Kidney epithelial cell (primary cell): ENCODE data around the gene VILL. TPM values are rescaled to one million over a fixed set of nuclear protein-coding genes. Genes with fewer than 3 reads are reported as not detected.
A peak's percentile ranks its signal among the peaks of the same experiment; 100 is the strongest.

Source experiments
- DNase-seq: peaks from one replicate; pipeline ENCODE4 v3.0.0-alpha.2; 2010; ENCODE audit warnings: low read depth
- H3K27me3 ChIP-seq: 2 replicates; pipeline ENCODE4 v1.6.0; 2011; ENCODE audit warnings: low read length; ENCODE audit not compliant: control insufficient read depth, insufficient read depth
- H3K36me3 ChIP-seq: 2 replicates; pipeline ENCODE4 v1.5.1; 2011; ENCODE audit warnings: low read length; ENCODE audit not compliant: control insufficient read depth, insufficient read depth
- H3K4me3 ChIP-seq: 2 replicates; pipeline ENCODE4 v1.5.1; 2011; ENCODE audit warnings: low read depth, mild to moderate bottlenecking, control low read depth, low read length
- total RNA-seq: library from RNA; depleted of rRNA; stranded (reverse); fragments of >200 nt; gene quantifications from 2 replicates; pipeline ENCODE4 v1.2.3, GENCODE V29; 2015
- TF ChIP-seq, protein P1 (sequence below): IDR thresholded peaks from 2 replicates; pipeline ENCODE4 v1.5.1; 2011; ENCODE audit warnings: mild to moderate bottlenecking, moderate library complexity, low read length, control low read depth, inconsistent platforms; ENCODE audit not compliant: insufficient read depth, poor library complexity, severe bottlenecking

VILL gene
- total RNA-seq, 1 donor from 2014 or later, result 7.8 TPM

DNA sequence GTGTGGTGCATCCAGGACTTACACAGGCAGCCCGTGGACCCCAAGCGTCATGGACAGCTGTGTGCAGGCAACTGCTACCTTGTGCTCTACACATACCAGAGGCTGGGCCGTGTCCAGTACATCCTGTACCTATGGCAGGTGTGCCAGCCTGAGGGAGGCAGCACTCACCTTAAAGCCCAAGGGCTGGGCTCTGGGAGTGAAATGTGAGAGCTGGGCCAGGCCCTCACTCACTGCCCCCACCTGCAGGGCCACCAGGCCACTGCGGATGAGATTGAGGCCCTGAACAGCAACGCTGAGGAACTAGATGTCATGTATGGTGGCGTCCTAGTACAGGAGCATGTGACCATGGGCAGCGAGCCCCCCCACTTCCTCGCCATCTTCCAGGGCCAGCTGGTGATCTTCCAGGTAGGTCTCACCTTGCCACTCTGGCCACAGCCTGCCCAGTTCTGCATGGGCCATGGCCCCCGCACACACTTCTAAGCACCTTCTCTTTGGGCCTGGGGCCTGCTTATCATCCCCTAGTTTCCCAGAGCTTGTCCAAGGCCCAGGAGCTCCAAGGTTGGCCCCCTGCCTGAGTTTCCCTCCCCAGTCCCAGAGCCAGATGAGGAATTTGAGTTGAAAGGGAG is 11.0 kb downstream of the VILL start:
- no peak overlapping the region for H3K4me3 ChIP-seq
- DNase-seq, result no peak
- no peaks in the 10 kb centered on the region for H3K27me3 ChIP-seq
- no peaks in the 10 kb centered on the region for H3K36me3 ChIP-seq
- TF ChIP-seq, protein P1, sequence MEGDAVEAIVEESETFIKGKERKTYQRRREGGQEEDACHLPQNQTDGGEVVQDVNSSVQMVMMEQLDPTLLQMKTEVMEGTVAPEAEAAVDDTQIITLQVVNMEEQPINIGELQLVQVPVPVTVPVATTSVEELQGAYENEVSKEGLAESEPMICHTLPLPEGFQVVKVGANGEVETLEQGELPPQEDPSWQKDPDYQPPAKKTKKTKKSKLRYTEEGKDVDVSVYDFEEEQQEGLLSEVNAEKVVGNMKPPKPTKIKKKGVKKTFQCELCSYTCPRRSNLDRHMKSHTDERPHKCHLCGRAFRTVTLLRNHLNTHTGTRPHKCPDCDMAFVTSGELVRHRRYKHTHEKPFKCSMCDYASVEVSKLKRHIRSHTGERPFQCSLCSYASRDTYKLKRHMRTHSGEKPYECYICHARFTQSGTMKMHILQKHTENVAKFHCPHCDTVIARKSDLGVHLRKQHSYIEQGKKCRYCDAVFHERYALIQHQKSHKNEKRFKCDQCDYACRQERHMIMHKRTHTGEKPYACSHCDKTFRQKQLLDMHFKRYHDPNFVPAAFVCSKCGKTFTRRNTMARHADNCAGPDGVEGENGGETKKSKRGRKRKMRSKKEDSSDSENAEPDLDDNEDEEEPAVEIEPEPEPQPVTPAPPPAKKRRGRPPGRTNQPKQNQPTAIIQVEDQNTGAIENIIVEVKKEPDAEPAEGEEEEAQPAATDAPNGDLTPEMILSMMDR, result peak; percentile 30

DNA sequence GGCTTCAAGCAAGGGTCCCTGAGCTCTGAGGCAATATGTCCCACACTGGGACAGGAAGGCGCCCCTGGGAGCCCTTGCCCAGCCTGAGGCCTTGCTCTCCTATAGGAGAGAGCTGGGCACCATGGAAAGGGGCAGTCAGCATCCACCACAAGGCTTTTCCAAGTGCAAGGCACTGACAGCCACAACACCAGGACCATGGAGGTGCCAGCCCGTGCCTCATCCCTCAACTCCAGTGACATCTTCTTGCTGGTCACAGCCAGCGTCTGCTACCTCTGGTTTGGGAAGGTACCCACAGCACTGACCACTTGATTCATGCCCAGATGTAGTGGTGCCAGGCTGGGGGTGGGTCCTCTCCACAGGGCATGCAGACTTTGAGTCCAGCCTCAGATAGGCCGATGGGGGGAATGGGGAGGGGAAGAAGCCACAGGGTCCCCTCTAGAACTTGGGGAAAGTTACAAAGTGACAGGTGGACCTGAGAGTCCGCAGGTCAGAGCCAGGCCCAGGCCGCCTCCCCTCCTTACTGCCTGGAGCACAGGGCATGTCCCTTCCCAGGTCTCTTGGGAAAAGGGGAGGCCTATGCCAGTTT is 11.8 kb downstream of the VILL start:
- TF ChIP-seq, protein P1, result no peak
- Histone ChIP-seq H3K36me3 (no peaks in the 10 kb centered on the region), H3K4me3 (no peak overlapping the region), H3K27me3 (no peaks in the 10 kb centered on the region)
- DNase-seq, result no peak

DNA sequence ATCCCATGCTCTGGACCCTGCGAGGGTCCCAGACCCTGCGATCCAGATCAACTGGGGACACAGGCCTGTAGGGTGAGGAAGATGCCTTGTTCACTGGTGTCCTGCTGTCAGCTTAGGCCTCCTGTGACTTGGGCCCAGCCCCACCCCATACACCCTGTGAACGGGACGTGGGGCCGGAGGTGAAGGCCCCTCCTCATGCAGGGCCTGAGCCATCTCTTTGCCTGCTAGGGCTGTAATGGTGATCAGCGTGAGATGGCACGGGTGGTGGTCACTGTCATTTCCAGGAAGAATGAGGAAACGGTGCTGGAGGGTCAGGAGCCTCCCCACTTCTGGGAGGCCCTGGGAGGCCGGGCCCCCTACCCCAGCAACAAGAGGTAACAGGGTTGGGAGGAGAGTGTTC is 12.4 kb downstream of the VILL start:
- Histone ChIP-seq H3K27me3 (no peaks in the 10 kb centered on the region), H3K4me3 (no peak overlapping the region), H3K36me3 (no peaks in the 10 kb centered on the region)
- TF ChIP-seq, protein P1, result no peak
- no peak for DNase-seq

DNA sequence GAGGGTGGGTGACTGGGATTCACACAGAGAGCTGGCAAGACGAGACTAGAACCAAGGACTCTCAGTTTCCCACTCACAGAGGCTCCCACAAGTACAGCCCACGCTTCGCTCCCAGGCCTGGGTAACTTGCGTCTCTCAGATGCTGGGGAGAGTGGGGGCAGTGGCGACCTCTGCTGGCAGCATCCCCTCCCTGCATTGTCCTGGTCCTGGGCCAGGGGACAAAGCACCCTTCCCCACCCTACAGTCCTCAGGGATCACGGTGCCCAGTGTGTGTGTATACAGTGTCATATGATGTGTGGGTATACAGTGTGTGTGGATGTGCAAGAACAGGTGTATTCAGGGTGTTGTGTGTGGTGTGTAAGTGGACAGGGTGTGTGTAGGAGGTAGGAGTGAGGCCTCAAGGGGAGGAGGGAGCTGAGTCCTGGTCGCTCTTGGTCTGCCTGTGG is 12.8 kb downstream of the VILL start:
- H3K4me3 ChIP-seq, result no peak overlapping the region
- DNase-seq, result no peak
- TF ChIP-seq, protein P1, result peak; percentile 95
- H3K36me3 ChIP-seq, result no peaks in the 10 kb centered on the region
- no peaks in the 10 kb centered on the region for H3K27me3 ChIP-seq

DNA sequence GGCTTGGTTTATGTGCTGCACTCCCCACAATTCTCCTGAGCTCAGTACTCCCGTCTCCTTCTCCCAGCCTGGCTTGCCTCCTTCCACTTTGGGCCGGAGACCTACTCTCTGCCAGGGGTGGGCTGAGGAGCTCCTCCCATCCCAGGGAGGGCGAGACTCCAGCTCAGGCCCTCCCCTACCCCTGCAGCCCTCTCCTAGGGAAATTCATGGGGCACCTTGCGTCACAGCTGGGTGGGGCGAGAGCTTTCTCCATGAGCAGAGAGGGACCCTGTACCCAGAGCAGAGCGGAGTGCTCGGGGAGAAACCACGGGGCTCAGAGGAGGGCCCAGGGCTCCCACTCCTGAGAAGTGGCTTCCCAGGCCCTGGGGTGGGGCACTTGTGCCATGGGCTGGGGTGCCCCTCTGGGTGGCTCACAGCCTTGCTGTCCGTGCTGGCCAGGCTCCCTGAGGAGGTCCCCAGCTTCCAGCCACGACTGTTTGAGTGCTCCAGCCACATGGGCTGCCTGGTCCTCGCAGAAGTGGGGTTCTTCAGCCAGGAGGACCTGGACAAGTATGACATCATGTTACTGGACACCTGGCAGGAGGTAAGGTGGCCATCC is 13.3 kb downstream of the VILL start:
- DNase-seq, result no peak
- Histone ChIP-seq H3K27me3 (no peaks in the 10 kb centered on the region), H3K4me3 (no peak overlapping the region), H3K36me3 (no peaks in the 10 kb centered on the region)
- TF ChIP-seq, protein P1, result no peak
